ENCODE data around the gene MUC6.
"Not testable (repeated sequence)": the region's sequence is repeated elsewhere in the genome, so short reads cannot be mapped to it uniquely, and the experiment has no call there.

The MUC6 gene

GRCh38 chr11:1022908-1023810, 13.4 kb downstream of the MUC6 start:
- WGBS, 2 experiments = 93 to 96% methylated on average over 28 of the region's 28 CpGs
- Histone ChIP-seq H3K9me3 (ENCODE audit: control insufficient read depth, low read length) (no peaks in the 10 kb centered on the region), H3K27ac (ENCODE audit: insufficient read depth, low read depth, low read length, poor library complexity, severe bottlenecking) (no peak overlapping the region)

GRCh38 chr11:1022411-1022810, 14.1 kb downstream of the MUC6 start:
- no peaks in the 10 kb centered on the region for H3K9me3 ChIP-seq (ENCODE audit: control insufficient read depth, low read length)
- no peak overlapping the region for H3K27ac ChIP-seq (ENCODE audit: insufficient read depth, low read depth, low read length, poor library complexity, severe bottlenecking)
- no peaks in the 10 kb centered on the region for H3K4me1 ChIP-seq (ENCODE audit: control insufficient read depth, insufficient read depth, low read length)
- H3K27me3 ChIP-seq (ENCODE audit: control insufficient read depth, insufficient read depth, low read length, poor library complexity, severe bottlenecking) = no peaks in the 10 kb centered on the region
- no peak overlapping the region for H3K4me3 ChIP-seq (ENCODE audit: insufficient read depth, low read depth, low read length)
- WGBS, 2 experiments = 93 to 94% methylated on average over 7 of the region's 7 CpGs
- H3K36me3 ChIP-seq (ENCODE audit: control insufficient read depth, insufficient read depth, low read length) = no peaks in the 10 kb centered on the region

More at GRCh38 chr11:1022908-1023810, 13.4 kb downstream of the MUC6 start:
- H3K4me1 ChIP-seq (ENCODE audit: control insufficient read depth, insufficient read depth, low read length) = no peaks in the 10 kb centered on the region
- no peaks in the 10 kb centered on the region for H3K27me3 ChIP-seq (ENCODE audit: control insufficient read depth, insufficient read depth, low read length, poor library complexity, severe bottlenecking)
- no peaks in the 10 kb centered on the region for H3K36me3 ChIP-seq (ENCODE audit: control insufficient read depth, insufficient read depth, low read length)
- no peak overlapping the region for H3K4me3 ChIP-seq (ENCODE audit: insufficient read depth, low read depth, low read length)

GRCh38 chr11:1020211-1020905, 16.2 kb downstream of the MUC6 start:
- WGBS, 2 experiments = 91% methylated on average over 19 of the region's 19 CpGs
- H3K27ac ChIP-seq (ENCODE audit: insufficient read depth, low read depth, low read length, poor library complexity, severe bottlenecking) = no peak overlapping the region
- H3K27me3 ChIP-seq (ENCODE audit: control insufficient read depth, insufficient read depth, low read length, poor library complexity, severe bottlenecking) = no peaks in the 10 kb centered on the region
- H3K4me1 ChIP-seq (ENCODE audit: control insufficient read depth, insufficient read depth, low read length) = no peaks in the 10 kb centered on the region
- H3K9me3 ChIP-seq (ENCODE audit: control insufficient read depth, low read length) = no peaks in the 10 kb centered on the region
- H3K36me3 ChIP-seq (ENCODE audit: control insufficient read depth, insufficient read depth, low read length) = no peaks in the 10 kb centered on the region
- no peak overlapping the region for H3K4me3 ChIP-seq (ENCODE audit: insufficient read depth, low read depth, low read length)

GRCh38 chr11:1019321-1019910, 17.1 kb downstream of the MUC6 start:
- 89 to 90% methylated on average over 21 of the region's 21 CpGs for WGBS, 2 experiments
- H3K36me3 ChIP-seq (ENCODE audit: control insufficient read depth, insufficient read depth, low read length) = no peaks in the 10 kb centered on the region
- H3K4me3 ChIP-seq (ENCODE audit: insufficient read depth, low read depth, low read length) = no peak overlapping the region
- H3K27ac ChIP-seq (ENCODE audit: insufficient read depth, low read depth, low read length, poor library complexity, severe bottlenecking) = no peak overlapping the region
- no peaks in the 10 kb centered on the region for H3K9me3 ChIP-seq (ENCODE audit: control insufficient read depth, low read length)
- no peaks in the 10 kb centered on the region for H3K27me3 ChIP-seq (ENCODE audit: control insufficient read depth, insufficient read depth, low read length, poor library complexity, severe bottlenecking)
- no peaks in the 10 kb centered on the region for H3K4me1 ChIP-seq (ENCODE audit: control insufficient read depth, insufficient read depth, low read length)

GRCh38 chr11:1018091-1018490, 18.4 kb downstream of the MUC6 start:
- Histone ChIP-seq H3K27me3 (ENCODE audit: control insufficient read depth, insufficient read depth, low read length, poor library complexity, severe bottlenecking) (no peaks in the 10 kb centered on the region), H3K36me3 (ENCODE audit: control insufficient read depth, insufficient read depth, low read length) (no peaks in the 10 kb centered on the region), H3K27ac (ENCODE audit: insufficient read depth, low read depth, low read length, poor library complexity, severe bottlenecking) (no peak overlapping the region), H3K4me3 (ENCODE audit: insufficient read depth, low read depth, low read length) (no peak overlapping the region), H3K9me3 (ENCODE audit: control insufficient read depth, low read length) (no peaks in the 10 kb centered on the region), H3K4me1 (ENCODE audit: control insufficient read depth, insufficient read depth, low read length) (no peaks in the 10 kb centered on the region)
- WGBS, 2 experiments = 93 to 94% methylated on average over 9 of the region's 9 CpGs

- no peaks in the 10 kb centered on the region for H3K4me1 ChIP-seq (ENCODE audit: control insufficient read depth, insufficient read depth, low read length)
- H3K4me3 ChIP-seq (ENCODE audit: insufficient read depth, low read depth, low read length) = no peak overlapping the region
- WGBS, 2 experiments = 88% methylated on average over 12 of the region's 12 CpGs
- H3K27me3 ChIP-seq (ENCODE audit: control insufficient read depth, insufficient read depth, low read length, poor library complexity, severe bottlenecking) = no peaks in the 10 kb centered on the region
- no peaks in the 10 kb centered on the region for H3K9me3 ChIP-seq (ENCODE audit: control insufficient read depth, low read length)
- no peaks in the 10 kb centered on the region for H3K36me3 ChIP-seq (ENCODE audit: control insufficient read depth, insufficient read depth, low read length)
- H3K27ac ChIP-seq (ENCODE audit: insufficient read depth, low read depth, low read length, poor library complexity, severe bottlenecking) = no peak overlapping the region
These were observed 19.1 kb downstream of the MUC6 start for GRCh38 chr11:1017269-1018005.

- not testable (repeated sequence) for H3K27me3 ChIP-seq (ENCODE audit: control insufficient read depth, insufficient read depth, low read length, poor library complexity, severe bottlenecking)
- 69 to 70% methylated on average over 7 of the region's 7 CpGs for WGBS, 2 experiments
These were observed 19.9 kb downstream of the MUC6 start for GRCh38 chr11:1016610-1017126.

GRCh38 chr11:1015826-1016545, 20.5 kb downstream of the MUC6 start:
- WGBS, 2 experiments = 94 to 95% methylated on average over 20 of the region's 20 CpGs
- Histone ChIP-seq H3K9me3 (ENCODE audit: control insufficient read depth, low read length) (no peaks in the 10 kb centered on the region), H3K27ac (ENCODE audit: insufficient read depth, low read depth, low read length, poor library complexity, severe bottlenecking) (no peak overlapping the region), H3K27me3 (ENCODE audit: control insufficient read depth, insufficient read depth, low read length, poor library complexity, severe bottlenecking) (no peaks in the 10 kb centered on the region), H3K4me1 (ENCODE audit: control insufficient read depth, insufficient read depth, low read length) (no peaks in the 10 kb centered on the region), H3K4me3 (ENCODE audit: insufficient read depth, low read depth, low read length) (no peak overlapping the region), H3K36me3 (ENCODE audit: control insufficient read depth, insufficient read depth, low read length) (peaks cover 7% of the 10 kb centered on the region)

More at GRCh38 chr11:1016610-1017126, 19.9 kb downstream of the MUC6 start:
- H3K4me3 ChIP-seq (ENCODE audit: insufficient read depth, low read depth, low read length); H3K27ac ChIP-seq (ENCODE audit: insufficient read depth, low read depth, low read length, poor library complexity, severe bottlenecking); H3K36me3 ChIP-seq (ENCODE audit: control insufficient read depth, insufficient read depth, low read length); H3K9me3 ChIP-seq (ENCODE audit: control insufficient read depth, low read length); H3K4me1 ChIP-seq (ENCODE audit: control insufficient read depth, insufficient read depth, low read length): not testable (repeated sequence)

GRCh38 chr11:1015064-1015463, 21.5 kb downstream of the MUC6 start:
- no peaks in the 10 kb centered on the region for H3K27me3 ChIP-seq (ENCODE audit: control insufficient read depth, insufficient read depth, low read length, poor library complexity, severe bottlenecking)
- WGBS, 2 experiments = 89 to 90% methylated on average over 7 of the region's 7 CpGs
- H3K9me3 ChIP-seq (ENCODE audit: control insufficient read depth, low read length) = no peaks in the 10 kb centered on the region
- peaks cover 13% of the 10 kb centered on the region for H3K36me3 ChIP-seq (ENCODE audit: control insufficient read depth, insufficient read depth, low read length)
- H3K27ac ChIP-seq (ENCODE audit: insufficient read depth, low read depth, low read length, poor library complexity, severe bottlenecking) = no peak overlapping the region
- no peak overlapping the region for H3K4me3 ChIP-seq (ENCODE audit: insufficient read depth, low read depth, low read length)
- H3K4me1 ChIP-seq (ENCODE audit: control insufficient read depth, insufficient read depth, low read length) = no peaks in the 10 kb centered on the region

Data from ectodermal cell (in vitro differentiated cells).